Chondrocyte (in vitro differentiated cells): Measurements from ENCODE around the gene CPNE7. TPM values are rescaled to one million over a fixed set of nuclear protein-coding genes. Genes with fewer than 3 reads are reported as not detected.
A peak's percentile ranks its signal among the peaks of the same experiment; 100 is the strongest.

Source experiments
- DNase-seq: peaks from one replicate; pipeline ENCODE4 v3.0.0; 2021; ENCODE audit warnings: mixed read lengths, low spot score
- H3K27ac Mint-ChIP-seq: one replicate; pipeline ENCODE4 v1.8.0; 2021; ENCODE audit warnings: mild to moderate bottlenecking, moderate library complexity, mixed read lengths; ENCODE audit not compliant: unreplicated experiment
- H3K27me3 Mint-ChIP-seq: 2 replicates; pipeline ENCODE4 v1.8.0; 2021; ENCODE audit warnings: low read depth, mixed read lengths
- H3K36me3 Mint-ChIP-seq: 2 replicates; pipeline ENCODE4 v1.8.0; 2021; ENCODE audit warnings: low read depth, mixed read lengths
- H3K4me1 Mint-ChIP-seq: 2 replicates; pipeline ENCODE4 v1.8.0; 2021; ENCODE audit warnings: low read depth, mild to moderate bottlenecking, mixed read lengths
- H3K4me3 Mint-ChIP-seq: one replicate; pipeline ENCODE4 v1.8.0; 2021; ENCODE audit warnings: mild to moderate bottlenecking, moderate library complexity, mixed read lengths; ENCODE audit not compliant: unreplicated experiment
- H3K9me3 Mint-ChIP-seq: 2 replicates; pipeline ENCODE4 v1.8.0; 2021; ENCODE audit warnings: low read depth, mixed read lengths
- total RNA-seq: library from RNA; stranded (reverse); gene quantifications from 3 replicates; pipeline ENCODE4 v1.2.1, GENCODE V29; 2021
- TF ChIP-seq, protein P1 (sequence below): fragments of 200-600 bp; sonication (generic); IDR thresholded peaks from 2 replicates; pipeline ENCODE4 v1.5.0; 2021; ENCODE audit warnings: antibody characterized with exemption, mild to moderate bottlenecking, moderate library complexity

Gene CPNE7
- total RNA-seq, 1 donor from 2014 or later, result 15.5 TPM

DNA sequence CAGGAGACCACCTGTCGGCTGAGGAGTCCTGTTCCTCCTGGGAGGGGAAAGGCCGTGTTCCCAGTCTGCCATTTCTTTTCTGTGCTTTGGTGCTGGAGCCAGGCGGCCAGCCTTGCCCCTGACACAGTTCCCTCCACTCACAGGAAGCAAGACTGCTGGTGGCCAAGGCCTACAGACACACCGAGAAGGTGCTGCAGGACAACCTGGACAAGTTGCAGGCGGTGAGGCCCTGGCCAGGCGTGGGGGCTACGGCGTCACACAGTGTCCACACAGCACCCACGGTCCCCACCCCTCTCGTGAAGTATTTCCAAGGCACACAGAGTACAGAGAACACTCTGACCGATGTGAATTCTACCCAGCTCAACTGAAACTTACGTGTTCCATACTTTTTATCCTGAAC lies 21.2 kb upstream of the CPNE7 start:
- H3K36me3 Mint-ChIP-seq, result peaks cover 15% of the 10 kb centered on the region
- H3K27me3 Mint-ChIP-seq, result no peaks in the 10 kb centered on the region
- no peak overlapping the region for H3K27ac Mint-ChIP-seq

DNA sequence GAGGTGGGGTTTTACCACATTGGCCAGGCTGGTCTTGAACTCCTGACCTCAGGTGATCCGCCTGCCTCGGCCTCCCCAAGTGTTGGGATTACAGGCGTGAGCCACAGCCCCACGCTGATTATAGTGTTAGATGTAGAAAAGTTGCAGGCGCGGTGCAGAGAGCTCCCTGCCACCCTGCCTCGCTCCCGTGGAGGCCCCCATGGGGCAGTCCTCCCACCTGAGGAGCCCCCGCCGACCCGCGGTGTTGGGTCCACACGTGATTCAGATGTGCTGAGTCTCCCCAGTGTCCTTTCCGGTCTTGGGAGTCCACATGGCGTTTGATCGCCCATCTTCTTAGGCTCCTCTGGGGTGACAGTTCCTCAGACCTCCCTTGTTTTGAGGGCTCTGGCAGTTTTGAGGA lies 20.3 kb upstream of the CPNE7 start:
- DNase-seq, result no peak
- Mint-ChIP-seq H3K4me1 (peaks cover 15% of the 10 kb centered on the region), H3K27ac (no peak overlapping the region), H3K36me3 (peaks cover 10% of the 10 kb centered on the region), H3K4me3 (no peak overlapping the region), H3K9me3 (no peaks in the 10 kb centered on the region), H3K27me3 (no peaks in the 10 kb centered on the region)
- TF ChIP-seq, protein P1, sequence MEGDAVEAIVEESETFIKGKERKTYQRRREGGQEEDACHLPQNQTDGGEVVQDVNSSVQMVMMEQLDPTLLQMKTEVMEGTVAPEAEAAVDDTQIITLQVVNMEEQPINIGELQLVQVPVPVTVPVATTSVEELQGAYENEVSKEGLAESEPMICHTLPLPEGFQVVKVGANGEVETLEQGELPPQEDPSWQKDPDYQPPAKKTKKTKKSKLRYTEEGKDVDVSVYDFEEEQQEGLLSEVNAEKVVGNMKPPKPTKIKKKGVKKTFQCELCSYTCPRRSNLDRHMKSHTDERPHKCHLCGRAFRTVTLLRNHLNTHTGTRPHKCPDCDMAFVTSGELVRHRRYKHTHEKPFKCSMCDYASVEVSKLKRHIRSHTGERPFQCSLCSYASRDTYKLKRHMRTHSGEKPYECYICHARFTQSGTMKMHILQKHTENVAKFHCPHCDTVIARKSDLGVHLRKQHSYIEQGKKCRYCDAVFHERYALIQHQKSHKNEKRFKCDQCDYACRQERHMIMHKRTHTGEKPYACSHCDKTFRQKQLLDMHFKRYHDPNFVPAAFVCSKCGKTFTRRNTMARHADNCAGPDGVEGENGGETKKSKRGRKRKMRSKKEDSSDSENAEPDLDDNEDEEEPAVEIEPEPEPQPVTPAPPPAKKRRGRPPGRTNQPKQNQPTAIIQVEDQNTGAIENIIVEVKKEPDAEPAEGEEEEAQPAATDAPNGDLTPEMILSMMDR, result no peak

More for the DNA sequence above, 21.2 kb upstream of the CPNE7 start:
- TF ChIP-seq, protein P1, result no peak
- H3K9me3 Mint-ChIP-seq, result no peaks in the 10 kb centered on the region
- H3K4me3 Mint-ChIP-seq, result no peak overlapping the region
- peaks cover 10% of the 10 kb centered on the region for H3K4me1 Mint-ChIP-seq
- DNase-seq, result no peak

DNA sequence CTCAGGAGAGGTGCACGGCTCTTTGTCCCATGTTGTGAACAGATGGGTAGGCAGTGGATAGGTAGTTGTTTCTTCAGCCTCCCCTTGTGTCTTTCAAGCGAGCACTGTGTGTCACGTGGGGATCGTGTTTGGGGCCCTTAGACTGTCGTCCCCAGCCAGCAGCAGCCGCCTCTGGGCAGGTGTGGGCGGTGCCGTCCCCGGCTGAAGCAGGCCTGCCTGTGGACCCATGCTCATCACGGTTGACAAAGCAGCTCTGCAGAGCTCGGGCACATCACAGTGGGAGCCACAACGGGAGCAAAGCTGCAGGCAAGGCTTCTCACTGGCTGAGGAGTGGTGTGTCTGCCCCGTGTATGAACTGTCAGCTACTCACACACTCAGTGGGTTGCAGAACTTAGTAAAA lies 19.8 kb upstream of the CPNE7 start:
- peaks cover 15% of the 10 kb centered on the region for H3K4me1 Mint-ChIP-seq
- no peaks in the 10 kb centered on the region for H3K9me3 Mint-ChIP-seq
- DNase-seq, result no peak
- TF ChIP-seq, protein P1, result no peak
- H3K4me3 Mint-ChIP-seq, result no peak overlapping the region
- no peaks in the 10 kb centered on the region for H3K27me3 Mint-ChIP-seq
- no peak overlapping the region for H3K27ac Mint-ChIP-seq
- H3K36me3 Mint-ChIP-seq, result peaks cover 10% of the 10 kb centered on the region

DNA sequence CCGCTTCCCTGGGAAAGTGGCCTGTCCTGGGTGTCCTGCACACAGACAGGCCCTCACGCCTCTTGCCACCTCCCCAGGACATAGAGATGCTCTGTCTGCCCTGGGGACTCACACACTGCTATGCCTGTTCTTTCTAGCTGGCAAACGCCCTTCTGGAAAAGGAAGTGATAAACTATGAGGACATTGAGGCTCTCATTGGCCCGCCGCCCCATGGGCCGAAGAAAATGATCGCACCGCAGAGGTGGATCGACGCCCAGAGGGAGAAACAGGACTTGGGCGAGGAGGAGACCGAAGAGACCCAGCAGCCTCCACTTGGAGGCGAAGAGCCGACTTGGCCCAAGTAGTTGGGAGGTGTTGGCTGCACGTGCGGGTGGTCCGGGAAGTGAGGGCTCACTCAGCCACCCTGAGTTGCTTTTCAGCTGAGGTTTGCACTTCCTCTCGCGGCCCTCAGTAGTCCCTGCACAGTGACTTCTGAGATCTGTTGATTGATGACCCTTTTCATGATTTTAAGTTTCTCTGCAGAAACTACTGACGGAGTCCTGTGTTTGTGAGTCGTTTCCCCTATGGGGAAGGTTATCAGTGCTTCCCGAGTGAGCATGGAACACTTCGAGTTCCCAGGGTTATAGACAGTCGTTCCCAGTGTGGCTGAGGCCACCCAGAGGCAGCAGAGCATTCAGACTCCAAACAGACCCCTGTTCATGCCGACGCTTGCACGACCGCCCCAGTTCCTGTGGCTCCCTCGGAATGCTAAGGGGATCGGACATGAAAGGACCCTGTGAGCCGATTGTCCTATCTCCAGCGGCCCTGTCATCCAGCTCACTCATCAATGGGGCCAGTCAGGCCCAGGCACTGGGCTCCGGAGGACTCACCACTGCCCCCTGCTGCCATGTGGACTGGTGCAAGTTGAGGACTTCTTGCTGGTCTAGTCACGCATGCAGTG lies 18.5 kb upstream of the CPNE7 start:
- no peaks in the 10 kb centered on the region for H3K9me3 Mint-ChIP-seq
- H3K4me1 Mint-ChIP-seq, result peaks cover 22% of the 10 kb centered on the region
- peaks cover 17% of the 10 kb centered on the region for H3K36me3 Mint-ChIP-seq
- H3K27ac Mint-ChIP-seq, result peak overlapping the region; percentile 75
- DNase-seq, result no peak
- TF ChIP-seq, protein P1, result peak; percentile 86
- no peak overlapping the region for H3K4me3 Mint-ChIP-seq
- no peaks in the 10 kb centered on the region for H3K27me3 Mint-ChIP-seq

DNA sequence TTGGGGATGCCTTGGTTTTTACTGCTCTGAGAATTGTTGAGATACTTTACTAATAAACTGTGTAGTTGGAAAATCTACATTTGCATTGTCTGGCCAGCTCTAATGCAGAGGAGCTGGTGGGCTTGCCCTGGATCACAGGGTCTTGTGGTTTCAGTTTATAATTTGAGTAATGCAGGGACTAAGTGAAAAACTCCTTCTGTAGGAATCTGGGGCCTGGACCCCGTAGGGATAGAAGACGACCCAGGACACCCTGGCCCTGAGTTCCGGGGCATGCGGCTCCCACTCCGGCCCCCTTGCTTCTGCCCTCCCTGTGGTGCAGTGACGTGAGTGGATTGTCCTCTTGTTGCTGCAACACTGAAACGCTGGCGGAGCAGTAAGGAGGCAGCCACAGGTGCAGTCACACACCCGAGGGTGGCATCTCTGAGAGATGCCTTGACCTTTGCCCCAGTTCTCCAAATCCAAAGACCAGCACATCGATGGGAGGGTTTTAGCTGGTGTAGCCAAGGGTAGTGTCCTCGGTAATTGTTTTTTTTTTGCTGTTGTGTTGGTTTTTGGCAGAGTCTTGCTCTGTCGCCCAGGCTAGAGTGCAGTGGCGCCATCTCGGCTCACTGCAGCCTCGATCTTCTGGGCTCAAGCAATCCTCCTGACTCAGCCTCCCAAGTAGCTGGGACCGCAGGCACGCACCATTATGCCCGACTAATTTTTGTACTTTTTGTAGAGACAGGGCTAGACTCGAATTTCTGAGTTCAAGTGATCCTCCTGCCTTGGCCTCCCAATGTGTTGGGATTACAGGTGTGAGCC lies 17.7 kb upstream of the CPNE7 start:
- TF ChIP-seq, protein P1, result peak; percentile 52
- Mint-ChIP-seq H3K4me3 (no peak overlapping the region), H3K36me3 (peaks cover 24% of the 10 kb centered on the region), H3K27me3 (no peaks in the 10 kb centered on the region), H3K27ac (peak overlapping the region; percentile 75), H3K4me1 (peaks cover 31% of the 10 kb centered on the region), H3K9me3 (no peaks in the 10 kb centered on the region)
- no peak for DNase-seq
